Inferior parietal cortex (tissue), 1 donor: ENCODE data around the gene UBE2D2.

Source experiments
- DNase-seq: peaks from one replicate; pipeline ENCODE4 v3.0.0-alpha.2; 2016; ENCODE audit errors: extremely low spot score

UBE2D2 gene

DNA sequence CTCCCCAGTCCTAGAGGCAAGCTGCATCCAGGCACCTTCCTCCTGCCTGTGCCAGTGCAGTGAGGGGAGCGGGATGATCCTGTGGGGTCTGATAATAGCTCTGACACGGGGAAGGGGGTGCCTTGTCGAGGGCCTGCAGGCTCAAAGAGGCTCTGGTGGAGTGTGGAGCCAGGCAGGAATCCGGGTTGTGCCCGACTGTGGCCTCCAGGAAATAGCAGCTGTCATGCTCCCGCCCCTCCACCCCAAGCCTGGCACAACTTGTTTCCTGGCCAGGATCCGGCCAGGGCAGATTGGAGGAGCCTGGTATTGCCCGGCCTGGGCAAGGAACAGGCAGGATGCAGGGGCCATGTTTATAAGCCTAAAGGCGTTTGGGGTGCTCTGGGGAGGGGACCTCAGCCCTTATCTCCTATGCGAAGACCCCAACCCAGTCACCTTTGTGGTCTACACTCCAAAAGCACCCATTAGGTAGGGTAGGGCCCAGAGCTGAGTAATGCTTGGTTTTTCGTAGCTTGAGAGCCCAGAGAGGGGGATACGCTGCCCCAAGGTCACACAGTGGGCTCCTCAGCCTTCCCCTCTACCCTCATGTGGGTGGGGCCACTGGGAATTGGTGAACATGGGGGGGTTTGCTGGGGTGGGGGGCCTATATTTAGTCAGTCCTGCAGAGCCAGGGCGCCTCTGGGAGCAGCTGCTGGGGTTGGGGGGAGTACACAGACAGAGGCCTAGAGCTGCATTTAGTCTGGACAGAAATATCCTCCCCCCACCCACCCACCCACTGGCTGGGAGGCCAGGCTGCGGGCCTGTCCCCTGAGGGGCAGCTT lies 99.2 kb downstream of the UBE2D2 start:
- peak; percentile 81 for DNase-seq

DNA sequence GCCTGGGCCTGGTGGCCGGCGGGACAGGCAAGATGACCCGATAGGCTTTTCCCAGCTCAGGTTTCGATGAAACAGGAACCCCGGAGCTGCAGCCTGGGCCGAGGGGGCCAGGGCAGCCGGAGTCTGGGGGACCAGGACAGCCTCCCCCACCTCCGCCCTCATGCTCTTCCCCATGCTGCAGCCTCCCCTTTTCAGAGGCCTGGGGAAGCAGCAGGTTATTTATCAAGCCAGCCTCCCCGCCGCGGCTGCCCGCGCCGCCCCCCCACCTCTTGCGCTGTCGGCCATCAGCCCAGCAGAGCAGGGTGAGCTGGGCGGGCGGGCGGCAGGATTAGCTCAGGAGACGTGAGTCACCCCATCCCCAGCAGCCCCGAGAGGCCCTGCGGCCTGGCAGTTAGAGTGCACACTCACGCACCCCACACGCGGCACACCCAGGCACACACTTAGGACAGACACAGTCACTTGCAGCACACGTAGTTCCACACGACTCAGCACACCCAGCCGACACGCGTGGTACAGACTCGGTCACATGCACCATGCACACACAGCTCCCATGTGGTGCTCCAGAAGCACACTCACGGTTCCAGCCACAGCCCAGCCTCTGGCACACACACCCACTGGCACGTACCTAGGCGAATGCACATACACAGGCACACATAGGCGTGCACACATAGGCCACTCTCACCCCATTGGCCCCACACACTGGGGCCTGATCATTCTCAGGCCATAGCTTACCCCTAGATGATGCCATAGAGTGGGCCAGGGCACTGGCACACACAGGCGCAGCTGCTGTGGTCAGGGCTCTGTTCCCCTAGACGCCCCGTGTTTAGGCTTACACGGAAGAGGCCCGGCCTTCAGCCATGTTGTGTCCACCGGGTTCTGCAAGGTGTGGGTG lies 100.0 kb downstream of the UBE2D2 start:
- peak; percentile 68 for DNase-seq

DNA sequence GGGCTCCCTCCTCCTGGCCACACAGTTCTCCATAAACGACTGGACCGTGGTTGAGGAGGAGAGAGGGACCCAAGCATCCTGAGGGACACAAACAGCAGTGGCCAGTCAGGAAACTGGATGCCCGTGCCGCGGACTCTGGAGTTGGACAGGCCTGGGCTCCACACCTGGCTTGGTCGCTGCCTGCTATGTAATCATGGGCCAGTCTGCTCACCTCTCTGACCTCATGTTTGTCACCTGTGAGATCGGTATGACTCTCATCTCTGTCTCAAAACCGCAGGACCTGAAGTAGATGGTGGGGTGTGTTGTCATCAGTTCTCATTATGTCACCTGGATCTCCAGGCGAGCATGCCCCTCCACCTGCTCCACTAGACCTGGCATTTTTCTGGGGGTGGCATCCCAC lies 101.5 kb downstream of the UBE2D2 start:
- no peak for DNase-seq

DNA sequence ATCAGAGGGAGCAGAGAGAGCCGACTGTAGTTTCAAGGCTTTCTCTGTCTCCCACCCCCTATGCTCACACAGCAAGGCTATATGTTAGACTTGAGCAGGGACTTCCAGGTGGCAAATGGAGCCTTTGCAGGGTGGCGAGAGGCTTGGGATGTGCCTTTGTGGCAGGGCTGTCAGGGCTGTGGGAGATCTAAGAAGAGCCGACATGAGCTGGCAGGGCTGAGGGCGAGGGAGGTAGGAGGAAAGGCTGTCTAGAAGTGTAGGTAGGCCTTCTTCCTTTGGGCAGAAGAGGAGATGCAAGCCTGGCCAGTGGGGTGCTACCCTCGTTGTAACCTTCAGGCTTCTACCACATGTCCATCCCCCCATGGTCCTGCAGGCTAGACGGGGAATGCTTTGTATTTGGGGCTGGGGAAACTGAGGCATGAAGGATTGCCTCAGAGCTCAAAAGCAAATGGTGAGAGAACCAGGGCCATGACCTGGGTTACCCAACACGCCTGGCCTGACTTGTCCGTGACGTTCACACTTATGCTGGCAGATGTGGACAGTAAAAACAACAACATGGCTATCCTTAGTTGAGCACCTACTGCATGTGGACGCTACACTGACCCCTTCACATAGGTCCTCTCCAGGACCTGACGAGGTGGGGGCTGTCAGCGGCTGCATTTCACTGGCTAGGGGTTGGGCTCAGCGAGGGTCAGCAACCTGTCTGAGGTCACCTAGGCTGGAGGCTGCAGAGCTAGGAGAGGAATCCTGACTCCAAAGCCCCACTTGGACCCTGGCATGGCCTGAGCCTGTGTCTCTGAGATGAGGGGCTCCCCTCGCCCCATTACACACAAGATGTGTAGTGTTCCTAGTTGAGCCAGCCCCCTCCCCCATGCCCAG lies 102.3 kb downstream of the UBE2D2 start:
- no peak for DNase-seq

DNA sequence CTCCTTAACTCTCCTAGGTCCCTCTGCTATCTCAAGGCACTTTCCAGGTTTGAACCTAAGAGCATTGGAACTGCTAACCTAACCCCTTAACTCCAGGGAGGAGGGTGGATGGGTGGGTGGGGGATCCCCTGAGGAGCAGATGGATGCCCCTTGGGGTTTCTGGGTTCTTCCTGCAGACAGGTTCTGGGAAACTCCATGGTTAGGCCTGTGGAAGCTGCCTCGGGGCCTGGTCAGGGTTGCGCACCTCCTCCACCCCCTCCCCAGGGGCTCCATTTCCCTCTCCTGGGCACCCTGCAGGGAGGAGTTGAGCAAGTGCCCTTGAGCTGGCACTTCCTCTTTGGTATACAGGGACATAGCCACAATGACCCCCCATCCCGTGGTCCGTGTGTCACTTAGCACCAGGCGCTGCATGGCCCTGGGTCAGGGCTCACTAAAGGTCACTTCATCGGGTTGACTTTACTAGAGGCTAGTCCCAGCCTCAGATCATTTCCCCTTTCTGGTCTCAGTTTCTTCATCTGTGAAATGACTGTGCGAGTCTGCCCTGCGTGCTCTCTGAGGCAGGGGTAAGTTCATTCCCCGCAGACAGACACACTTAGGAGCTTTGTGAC lies 103.1 kb downstream of the UBE2D2 start:
- DNase-seq, result no peak

DNA sequence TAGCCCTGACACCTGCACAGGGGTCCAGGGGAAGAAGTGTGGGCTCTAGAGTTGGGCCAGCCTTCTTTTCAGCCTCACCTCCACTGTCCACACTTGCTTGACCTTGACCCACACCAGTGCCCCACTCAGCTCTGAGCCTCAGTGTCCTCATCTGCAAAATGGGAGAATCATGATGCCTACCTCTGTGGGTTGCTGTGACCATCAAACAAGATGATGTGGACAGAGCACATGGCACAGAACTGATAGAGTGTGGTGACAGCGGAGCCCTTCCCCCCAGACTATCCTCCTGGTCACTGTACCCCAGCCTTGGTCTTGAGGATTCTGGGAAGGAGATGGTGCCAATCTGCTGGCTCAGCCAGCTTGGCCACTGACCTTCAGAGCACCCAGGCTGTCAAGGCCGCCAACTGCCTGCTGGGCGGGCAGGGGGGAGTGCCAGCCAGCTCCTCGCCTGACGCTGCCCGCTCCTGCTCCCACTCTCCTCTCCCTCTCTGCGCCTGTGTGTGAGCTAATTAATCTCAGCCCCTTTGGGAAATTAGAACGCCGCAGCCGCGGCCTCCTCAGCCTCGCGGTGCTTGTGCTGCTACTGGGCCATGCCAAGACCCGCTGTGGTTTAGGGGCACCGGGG lies 103.7 kb downstream of the UBE2D2 start:
- peak; percentile 43 for DNase-seq

DNA sequence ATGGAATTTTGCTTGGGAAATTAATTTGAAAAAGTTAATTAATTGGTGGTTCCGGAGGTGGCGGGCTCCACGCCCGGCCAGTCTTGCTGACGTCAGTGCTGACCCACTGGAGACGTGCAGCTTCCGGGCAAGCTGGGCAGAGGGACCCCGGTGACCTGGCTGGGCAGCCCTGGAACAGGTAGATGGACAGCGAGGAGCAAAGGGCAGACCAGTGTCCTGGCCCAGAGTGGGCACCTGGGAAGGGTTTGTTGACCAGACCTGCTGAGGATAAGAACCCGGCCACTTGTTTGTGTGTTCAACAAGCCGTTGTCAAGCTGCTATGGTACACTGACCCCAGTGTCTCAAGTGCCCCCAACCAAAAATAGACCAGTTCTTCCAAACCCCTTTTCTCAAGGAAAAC lies 104.5 kb downstream of the UBE2D2 start:
- DNase-seq, result no peak

DNA sequence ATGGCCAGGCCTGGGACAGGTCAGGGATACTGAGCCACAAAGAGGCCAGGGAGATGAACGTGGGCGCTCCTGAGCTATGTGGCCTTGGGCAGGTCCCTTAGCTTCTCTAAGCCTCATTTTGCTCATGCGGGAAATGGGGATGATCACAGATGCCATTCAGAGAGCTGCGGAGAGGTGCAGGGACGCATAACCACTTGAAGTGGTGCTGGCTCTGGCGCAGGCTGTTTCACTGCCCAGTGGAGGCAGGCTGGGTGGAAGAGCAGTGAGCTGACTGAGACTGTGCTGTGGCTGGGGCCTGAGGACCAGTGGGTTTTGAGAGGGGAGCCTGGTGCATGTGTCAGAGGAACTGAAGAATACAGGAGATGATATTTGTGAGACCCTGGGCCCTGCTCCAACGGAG lies 105.4 kb downstream of the UBE2D2 start:
- DNase-seq, result no peak

DNA sequence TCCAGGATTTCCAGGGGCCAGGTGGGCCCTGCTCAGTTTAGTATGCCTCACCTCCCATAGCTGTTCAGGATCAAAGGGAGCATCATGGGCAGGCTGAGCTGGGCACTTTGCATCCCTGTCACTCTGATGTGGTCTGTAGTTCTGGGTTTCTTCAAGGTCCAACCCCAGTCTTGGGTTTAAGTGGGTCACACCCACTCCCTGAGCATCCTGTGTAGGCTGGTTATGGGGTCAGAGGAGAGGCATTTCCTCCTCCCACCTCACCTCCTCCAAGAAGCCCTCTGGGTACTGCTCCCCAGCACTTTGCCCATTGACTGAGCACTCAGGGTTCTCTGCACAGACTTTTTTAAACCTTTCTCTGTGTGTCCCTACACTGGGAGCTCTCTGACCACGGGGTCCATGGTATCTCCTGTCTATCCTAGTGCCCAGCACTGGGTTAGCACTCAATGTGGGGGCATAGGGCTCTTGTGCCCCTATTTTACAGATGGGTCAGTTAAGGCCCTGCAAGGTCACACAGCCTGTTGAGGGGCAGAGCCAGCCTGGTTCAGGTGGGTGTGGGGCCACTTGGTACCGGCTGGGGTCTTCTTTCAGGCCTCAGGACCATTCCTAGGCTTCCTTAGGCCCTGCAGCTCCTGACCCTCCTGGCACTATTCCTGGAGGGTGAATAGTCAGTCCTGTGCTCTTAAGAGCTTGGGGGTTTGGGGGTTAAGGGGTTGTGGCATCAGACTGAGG lies 106.0 kb downstream of the UBE2D2 start:
- no peak for DNase-seq

DNA sequence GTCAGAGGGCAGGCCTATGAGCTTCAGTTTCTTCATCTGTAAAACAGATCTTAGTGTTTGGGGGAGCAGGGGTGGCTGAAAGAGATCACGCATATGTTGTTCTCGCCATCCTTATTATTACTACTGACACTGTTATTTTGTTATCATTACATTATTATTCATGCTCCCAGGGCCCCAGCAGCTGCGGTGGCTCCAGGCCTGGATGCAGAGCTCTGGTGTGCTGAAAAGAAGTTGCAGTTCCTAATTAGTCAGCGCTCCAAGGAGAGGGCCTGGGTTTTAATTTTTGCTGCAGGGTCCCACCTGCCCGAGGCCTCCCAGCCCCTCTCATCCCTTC lies 106.6 kb downstream of the UBE2D2 start:
- DNase-seq, result no peak

DNA sequence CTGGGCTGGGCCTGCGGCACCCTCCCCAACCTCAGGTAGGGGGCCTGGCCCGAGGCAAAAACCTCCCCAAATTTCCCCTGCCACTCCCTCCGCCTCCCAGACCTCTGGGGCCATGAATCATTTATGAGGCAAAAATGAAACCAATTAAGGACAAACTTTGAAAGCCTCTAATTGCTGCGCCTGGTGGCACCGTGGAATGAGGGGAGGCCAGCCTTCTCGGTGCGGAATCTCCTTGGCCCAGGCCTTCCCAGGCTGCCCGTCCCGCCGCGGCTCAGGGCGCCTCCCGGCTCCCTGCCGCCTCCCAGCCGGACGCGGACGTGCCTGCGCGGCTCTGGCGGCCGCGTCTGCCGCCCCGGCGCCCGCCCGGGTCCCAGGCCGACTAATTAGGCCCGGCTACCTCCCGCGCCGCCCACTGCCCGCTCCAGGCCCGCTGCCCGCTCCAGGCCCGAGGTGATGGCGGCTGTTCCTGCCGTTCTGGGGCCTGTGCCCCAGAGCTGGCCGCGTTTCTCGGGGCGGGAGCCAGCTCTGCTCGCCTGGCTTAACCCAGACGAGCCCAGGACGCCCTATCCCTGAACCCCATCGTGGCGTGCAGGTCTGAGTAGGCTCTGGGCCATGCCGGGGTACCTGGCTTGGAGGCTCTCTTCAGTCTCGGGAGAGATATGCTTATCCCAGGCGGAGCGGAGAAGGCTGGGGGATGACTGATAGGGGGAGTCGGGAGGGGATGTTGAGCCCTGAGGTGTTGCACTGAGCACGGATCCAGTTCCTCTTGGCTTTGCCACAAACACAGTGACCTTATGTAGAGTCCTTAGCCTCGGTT lies 107.1 kb downstream of the UBE2D2 start:
- no peak for DNase-seq

DNA sequence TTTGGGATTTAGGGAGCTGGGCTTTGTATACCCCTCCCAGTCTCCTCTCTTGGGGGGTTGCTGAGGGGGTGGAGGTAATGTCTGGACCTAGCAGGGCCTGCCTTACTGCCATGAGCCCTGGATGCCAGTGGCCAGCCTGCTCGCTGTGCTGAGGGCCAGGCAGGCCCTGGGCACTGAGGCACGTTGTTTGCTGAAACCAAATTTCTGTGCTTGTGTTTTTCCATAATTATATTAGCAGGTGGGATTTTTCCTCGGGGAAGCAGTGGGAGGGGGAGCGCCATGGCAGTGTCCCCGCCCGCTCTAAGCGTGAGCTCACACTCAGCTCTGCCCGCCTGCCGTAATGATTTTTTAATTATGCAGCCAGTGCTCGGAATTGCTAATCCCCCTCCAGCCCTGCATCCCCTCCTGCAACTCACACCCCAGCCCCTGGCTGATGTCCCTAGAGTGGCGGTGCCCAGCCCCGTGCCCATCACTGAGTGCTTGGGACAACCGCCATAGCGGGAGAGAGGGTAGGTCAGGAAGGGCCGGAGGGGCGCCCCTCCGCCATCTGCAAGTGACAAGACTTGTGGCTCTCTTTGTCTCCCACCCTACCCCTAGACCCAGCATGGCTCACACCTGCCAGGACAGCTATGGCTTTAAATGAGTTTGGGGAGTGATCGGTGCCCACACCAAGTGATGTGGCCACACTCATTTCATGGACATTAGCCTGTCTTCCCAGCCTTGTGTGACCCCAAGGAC lies 108.0 kb downstream of the UBE2D2 start:
- peak; percentile 20 for DNase-seq

DNA sequence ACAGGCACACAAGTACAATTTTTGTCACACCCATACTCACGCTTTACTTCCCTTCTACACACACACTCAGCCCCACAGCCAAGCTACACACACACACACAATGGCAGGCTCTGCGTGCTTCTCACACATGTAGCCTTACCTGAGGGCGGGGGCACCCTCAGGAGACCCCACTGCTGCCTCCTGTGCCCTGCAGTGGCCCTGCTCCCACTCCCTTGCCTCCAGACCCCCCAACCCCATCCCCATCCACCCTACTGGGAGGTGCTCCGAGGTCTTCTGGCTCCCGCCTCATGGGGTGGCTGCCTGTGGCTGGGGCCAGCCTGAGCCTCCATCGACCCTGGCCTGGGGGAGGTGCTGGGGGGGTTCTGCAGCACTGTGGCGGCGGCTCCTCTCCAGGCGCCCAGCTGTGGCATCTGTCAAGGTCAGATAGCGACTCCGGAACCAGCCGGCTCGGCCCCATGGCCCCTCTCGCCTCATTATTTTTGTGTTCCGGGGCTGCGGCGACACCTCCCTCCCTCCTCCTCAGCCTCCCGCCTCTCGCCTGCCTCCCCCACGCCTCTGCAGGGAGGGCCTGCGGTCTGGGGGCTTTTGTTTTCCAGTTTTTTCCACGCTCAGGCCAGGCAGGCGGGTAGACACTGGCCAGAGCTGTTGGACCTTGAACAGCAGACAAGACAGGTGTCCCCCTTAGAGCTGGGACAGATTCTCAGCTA lies 108.7 kb downstream of the UBE2D2 start:
- DNase-seq, result peak; percentile 47

DNA sequence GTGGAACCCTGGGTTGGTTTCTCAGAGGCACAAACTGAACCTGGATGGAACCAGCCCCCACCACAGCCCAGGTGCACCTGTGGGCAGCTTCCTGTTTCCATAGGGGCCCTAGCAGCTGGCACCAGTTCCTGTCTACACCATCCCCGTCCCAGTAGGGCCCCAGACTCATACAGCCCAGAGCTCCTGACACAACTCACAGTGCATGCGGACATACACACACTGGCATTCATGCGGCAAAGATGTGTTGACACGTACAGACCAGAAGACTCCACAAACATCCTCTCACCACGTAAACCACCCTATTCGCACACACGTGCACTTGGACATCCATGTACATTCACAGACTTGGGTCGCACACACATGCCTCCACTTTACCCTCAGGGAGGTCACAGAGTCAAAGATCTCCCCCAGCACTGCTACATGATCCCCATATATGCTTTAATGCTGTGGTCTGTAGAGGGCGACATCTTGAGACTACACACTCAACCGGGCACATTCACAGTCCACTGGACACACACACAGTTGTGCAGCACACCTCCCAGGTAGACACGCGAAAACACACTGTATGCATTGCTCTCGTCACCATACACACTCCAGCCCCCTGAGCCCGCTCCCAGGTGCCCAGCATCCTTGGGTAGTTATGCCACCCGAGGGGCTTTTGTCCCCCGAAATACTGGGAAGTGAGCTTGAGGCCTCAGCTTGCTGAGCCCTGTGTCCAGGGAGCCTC lies 109.4 kb downstream of the UBE2D2 start:
- DNase-seq, result peak; percentile 56

DNA sequence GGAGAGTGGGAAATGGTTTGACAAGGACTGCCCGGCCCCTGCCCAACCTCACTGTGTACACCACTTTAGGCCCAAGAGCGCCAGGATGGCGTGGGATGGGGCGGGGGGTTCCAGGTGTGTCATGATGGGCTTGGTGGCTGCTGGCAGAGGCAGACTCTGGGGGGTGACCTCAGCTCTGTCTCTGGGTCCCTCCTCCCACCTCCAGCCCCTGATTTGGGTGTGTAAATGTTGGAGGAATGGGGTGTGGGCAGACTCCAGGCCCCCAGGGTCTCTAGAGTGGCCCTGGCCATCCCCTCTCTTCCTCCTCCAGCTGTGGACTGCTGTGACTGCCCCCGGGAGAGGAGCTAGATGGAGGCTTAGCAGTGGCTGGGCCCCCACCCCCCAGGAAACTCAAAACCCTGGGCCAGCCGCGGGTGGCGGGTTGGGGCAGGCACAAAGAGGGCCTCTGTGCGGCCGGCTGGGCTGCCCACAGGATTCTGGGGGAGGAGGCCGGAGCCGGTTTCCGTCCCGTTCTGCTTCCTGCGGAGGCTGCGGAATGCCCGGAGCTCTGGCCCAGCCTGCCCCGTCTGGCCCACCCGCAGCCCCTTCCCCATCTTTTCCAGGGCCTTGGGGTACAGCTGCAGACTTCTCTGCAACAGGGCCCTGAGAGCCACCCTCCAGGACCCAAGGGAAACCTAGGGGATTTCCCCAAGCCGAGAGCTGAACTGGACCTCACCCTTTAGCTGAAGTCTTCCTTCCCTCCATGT lies 110.1 kb downstream of the UBE2D2 start:
- peak; percentile 70 for DNase-seq

DNA sequence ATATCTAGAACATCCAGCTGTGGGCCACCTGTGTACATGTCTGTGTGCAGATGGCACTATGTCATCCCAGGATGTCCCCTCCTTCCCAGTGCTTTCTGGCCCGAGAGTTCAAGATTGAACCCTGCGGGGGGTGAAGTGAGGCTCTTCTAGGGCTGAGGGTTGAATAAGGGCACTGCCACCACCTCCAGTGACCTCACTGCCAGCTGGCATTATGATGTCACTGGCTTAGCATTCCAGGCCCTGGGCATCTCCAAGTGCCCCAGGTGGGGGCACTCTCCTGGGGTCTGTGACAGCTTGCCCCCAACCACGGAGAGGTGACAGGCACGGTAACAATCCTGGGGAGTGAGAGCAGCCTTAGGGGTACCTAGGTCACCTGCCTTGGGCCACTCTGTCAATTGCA lies 114.1 kb downstream of the UBE2D2 start:
- no peak for DNase-seq

DNA sequence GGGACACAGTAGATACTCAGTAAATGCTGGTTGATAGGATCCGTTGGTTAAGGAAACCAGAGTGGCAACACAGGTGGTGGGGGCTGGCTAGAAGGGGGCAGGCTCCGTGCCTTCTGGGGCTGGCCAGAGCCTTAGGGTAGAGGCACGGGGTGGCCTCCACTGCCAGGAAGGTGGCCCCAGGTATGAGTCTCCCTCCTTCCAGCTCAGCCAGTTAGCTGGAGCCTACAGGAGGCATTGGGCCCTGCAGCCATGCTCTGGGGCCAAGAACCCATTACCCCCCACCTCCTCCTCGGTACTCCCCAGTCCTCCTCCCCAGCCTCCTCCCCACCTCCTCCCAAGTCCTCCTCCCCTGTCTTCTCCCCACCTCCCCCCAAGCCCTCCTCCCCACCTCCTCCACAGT lies 114.7 kb downstream of the UBE2D2 start:
- no peak for DNase-seq
